ENCODE measurements around the gene RFNG. TPM values are rescaled to one million over a fixed set of nuclear protein-coding genes. Genes with fewer than 3 reads are reported as not detected.
"Not testable (repeated sequence)": the region's sequence is repeated elsewhere in the genome, so short reads cannot be mapped to it uniquely, and the experiment has no call there.

RFNG gene
- total and polyA plus RNA-seq, 8 donors = 18.2 to 59.1 (median 29.6) TPM

GRCh38 chr17:82041144-82041814 is 10.3 kb downstream of the RFNG start:
- 83 to 90% methylated on average over 17 of the region's 17 CpGs for WGBS, 2 donors
- FAIRE-seq = no peak
- H3K27me3 ChIP-seq = no peaks in the 10 kb centered on the region

GRCh38 chr17:82039695-82040299 is 11.8 kb downstream of the RFNG start:
- H3K27me3 ChIP-seq = no peaks in the 10 kb centered on the region
- FAIRE-seq (no peak), ATAC-seq (no peak), DNase-seq (no peak)
- 64 to 66% methylated on average over 8 of the region's 8 CpGs for WGBS, 2 donors
- H3K27ac ChIP-seq = no peak overlapping the region
- intact Hi-C loops (cut with DNase I) = no loop called here
- no peak overlapping the region for H3K4me3 ChIP-seq
- no peaks in the 10 kb centered on the region for H3K9me3 ChIP-seq
- no peaks in the 10 kb centered on the region for H3K36me3 ChIP-seq
- TF ChIP-seq CTCF (IDR thresholded peaks at IDR 0.05) = no peak
- peaks cover 0 to 9% (median 0%) of the 10 kb centered on the region in 3 donors for H3K4me1 ChIP-seq

More at GRCh38 chr17:82041144-82041814, 10.3 kb downstream of the RFNG start:
- peaks cover 0 to 5% (median 0%) of the 10 kb centered on the region in 3 donors for H3K4me1 ChIP-seq
- H3K27ac ChIP-seq = no peak overlapping the region
- ATAC-seq (no peak), DNase-seq (no peak)
- H3K4me3 ChIP-seq = no peak overlapping the region
- intact Hi-C loops (cut with DNase I) = no loop called here
- no peaks in the 10 kb centered on the region for H3K36me3 ChIP-seq
- no peak for TF ChIP-seq CTCF (IDR thresholded peaks at IDR 0.05)
- no peaks in the 10 kb centered on the region for H3K9me3 ChIP-seq

GRCh38 chr17:82038796-82039409 is 12.7 kb downstream of the RFNG start:
- H3K27me3 ChIP-seq; intact Hi-C loops (cut with DNase I); H3K4me3 ChIP-seq; H3K9me3 ChIP-seq; H3K4me1 ChIP-seq; DNase-seq; H3K36me3 ChIP-seq; FAIRE-seq; ATAC-seq; H3K27ac ChIP-seq: not testable (repeated sequence)
- 90 to 93% methylated on average over 16 of the region's 16 CpGs for WGBS, 2 donors

GRCh38 chr17:82037889-82038195 is 13.8 kb downstream of the RFNG start:
- 1 to 3% methylated on average over 10 of the region's 10 CpGs for WGBS, 2 donors
- no peak for FAIRE-seq
- intact Hi-C loops (cut with DNase I) = no loop called here
- peak overlapping the region in 2 of 4 donors; percentile 73 to 75 for H3K4me3 ChIP-seq
- ATAC-seq = no peak
- no peak for DNase-seq
- no peaks in the 10 kb centered on the region for H3K36me3 ChIP-seq
- H3K27ac ChIP-seq = peak overlapping the region; percentile 90 to 99 (median 98)
- no peaks in the 10 kb centered on the region for H3K9me3 ChIP-seq
- TF ChIP-seq CTCF (IDR thresholded peaks at IDR 0.05) = no peak
- H3K4me1 ChIP-seq = peaks cover 0 to 9% (median 0%) of the 10 kb centered on the region in 3 donors
- no peaks in the 10 kb centered on the region for H3K27me3 ChIP-seq

GRCh38 chr17:82037092-82037888 is 14.3 kb downstream of the RFNG start, which contains the start of gene DCXR:
DCXR (minus strand) TSS chr17:82037697; CDS start chr17:82037682, 15 bp downstream.
- Histone ChIP-seq H3K27ac (peak within 1 kb of the TSS; percentile 90 to 99 (median 98)), H3K9me3 (no peaks in the 10 kb centered on the region), H3K36me3 (no peaks in the 10 kb centered on the region), H3K4me3 (peak within 1 kb of the TSS; percentile 62 to 75 (median 70)), H3K27me3 (no peaks in the 10 kb centered on the region), H3K4me1 (peaks cover 0 to 9% (median 1%) of the 10 kb centered on the region in 3 donors)
- TF ChIP-seq CTCF (IDR thresholded peaks at IDR 0.05) = peak; percentile 76 to 83 (median 80)
- peak; percentile 26 for FAIRE-seq
- DNase-seq = peak; percentile 96 to 99 (median 97)
- WGBS, 2 donors = 0 to 1% methylated on average over 68 to 92 of the region's 92 CpGs
- intact Hi-C loops (cut with DNase I) = no loop called here
- ATAC-seq = peak; percentile 94 to 98 (median 95)

All from pancreas (tissue), 10 donors.